Activated T-cell treated with anti-CD3 and anti-CD28 coated beads for 24 hours (primary cell): Measurements from ENCODE around the gene SMC1A.
"Not testable (repeated sequence)": the region's sequence is repeated elsewhere in the genome, so short reads cannot be mapped to it uniquely, and the experiment has no call there.

ENCODE experiments used
- DNase-seq: peaks from one replicate; pipeline ENCODE4 v3.0.0-alpha.2; 2020; ENCODE audit warnings: low read depth

The SMC1A gene

GRCh38 chrX:53421772-53422085, 725 bp downstream of the SMC1A start:
- DNase-seq, result no peak

- no peak for DNase-seq
Measured at GRCh38 chrX:53421125-53421524, 1.3 kb downstream of the SMC1A start.

DNA sequence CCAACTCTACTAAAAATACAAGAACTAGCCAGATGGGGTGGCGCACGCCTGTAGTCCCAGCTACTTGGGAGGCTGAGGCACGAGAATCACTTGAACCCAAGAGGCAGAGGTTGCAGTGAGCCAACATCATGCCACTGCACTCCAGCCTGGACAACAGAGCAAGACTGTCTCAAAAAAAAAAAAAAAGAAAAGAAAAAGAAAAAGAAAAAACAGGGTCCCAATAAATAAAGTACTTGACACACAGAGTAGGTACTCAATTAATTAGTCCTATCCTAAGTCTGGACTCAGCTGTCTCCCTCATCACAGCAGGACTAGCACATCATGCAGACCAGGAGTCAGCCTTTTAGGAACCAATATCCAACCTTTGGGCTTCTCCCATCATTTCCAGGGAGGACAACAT, 2.1 kb downstream of the SMC1A start:
- DNase-seq, result not testable (repeated sequence)

DNA sequence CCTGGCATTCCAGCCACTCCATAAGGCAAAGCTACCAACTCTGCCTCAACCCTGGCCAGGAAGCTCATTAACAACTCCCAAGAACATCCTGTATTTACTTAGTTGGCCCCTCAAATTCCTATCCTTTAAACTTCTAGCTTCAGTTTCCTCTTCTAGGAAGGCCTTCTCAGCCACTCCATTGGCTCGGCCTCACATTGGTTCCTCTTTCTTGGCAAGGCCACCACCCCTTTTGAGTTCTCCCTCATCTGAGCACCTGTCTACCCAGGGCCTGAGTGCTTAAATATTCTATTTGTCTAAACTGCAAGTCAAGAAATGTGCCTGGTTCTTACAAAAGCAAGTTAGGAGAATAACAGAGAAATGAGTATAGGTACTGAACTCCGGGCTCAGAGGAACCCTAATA, 10.0 kb downstream of the SMC1A start:
- no peak for DNase-seq

- no peak for DNase-seq
Measured at GRCh38 chrX:53403535-53403934, 18.9 kb downstream of the SMC1A start.

DNA sequence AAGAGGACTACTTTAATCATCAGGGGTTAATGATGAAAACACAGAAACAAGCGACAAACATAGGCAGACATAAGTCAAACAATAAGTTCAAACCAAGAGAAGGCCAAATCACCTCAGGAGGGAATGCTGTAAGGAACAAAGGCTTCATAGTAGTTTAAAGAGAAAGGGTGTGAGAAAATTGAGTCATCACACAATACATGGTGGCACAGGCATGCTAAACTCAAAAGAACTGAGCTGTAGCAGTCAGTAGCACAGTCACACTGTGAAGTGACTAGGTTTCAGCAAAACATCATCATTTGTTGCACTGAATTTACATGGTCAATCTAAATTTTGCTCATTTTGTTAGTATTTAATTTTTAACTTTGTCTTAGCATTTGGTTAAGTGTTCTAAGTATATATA, 24.2 kb downstream of the SMC1A start:
- no peak for DNase-seq

GRCh38 chrX:53395605-53396298, 26.7 kb downstream of the SMC1A start:
- DNase-seq, result no peak

- no peak for DNase-seq
Measured at GRCh38 chrX:53383376-53384076, 38.9 kb downstream of the SMC1A start.

DNA sequence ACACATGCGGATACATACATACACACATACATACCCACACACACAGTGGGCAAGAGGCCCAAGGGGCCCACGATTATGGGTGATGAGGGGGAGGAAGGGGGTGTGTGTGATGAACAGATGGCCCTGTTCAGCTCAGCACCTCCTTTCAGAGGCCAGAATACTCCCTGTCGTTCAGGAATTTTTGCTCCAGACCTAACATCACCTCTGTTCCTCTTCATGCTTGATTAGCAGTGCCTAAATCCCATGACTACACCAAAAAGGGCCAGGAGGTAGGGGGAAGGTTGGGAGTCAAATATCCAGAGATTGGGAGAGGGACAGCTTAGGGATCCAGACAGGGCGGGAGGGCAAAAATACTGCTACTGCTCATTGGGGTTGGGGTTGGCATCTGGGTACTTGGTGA, 42.7 kb downstream of the SMC1A start:
- DNase-seq, result no peak

DNA sequence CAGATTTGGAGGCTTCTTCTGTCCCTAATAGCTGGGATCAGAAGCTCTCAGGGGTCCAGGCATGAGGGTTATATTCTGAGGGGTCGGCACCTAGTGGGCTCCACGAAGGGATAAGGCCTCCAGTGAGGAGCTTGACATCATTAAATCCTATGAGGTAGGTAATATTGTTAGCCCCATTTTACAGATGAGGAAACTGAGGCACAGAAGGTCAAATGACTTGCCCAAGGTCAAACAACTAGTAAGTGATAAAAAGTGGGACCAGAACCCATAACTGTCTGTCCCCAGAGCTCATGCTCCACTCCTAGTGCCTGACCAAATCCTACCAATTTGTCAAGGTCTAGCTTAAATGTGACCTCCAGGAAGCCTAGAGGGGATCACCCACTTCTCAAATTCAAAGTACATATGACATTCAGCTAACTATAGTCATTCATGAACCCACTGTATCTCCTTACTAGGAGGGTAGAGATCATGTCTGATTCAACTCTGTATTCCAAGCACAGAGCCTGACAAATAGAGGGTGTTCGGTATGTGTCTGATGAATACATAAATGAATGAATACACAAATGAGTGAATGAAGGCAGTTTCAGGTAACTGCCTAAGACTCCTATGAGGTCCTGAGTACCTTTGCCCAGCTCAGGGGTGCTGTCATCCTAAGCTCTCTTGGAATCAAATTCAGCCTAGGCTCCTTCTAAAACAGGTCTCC, 43.3 kb downstream of the SMC1A start:
- no peak for DNase-seq

DNA sequence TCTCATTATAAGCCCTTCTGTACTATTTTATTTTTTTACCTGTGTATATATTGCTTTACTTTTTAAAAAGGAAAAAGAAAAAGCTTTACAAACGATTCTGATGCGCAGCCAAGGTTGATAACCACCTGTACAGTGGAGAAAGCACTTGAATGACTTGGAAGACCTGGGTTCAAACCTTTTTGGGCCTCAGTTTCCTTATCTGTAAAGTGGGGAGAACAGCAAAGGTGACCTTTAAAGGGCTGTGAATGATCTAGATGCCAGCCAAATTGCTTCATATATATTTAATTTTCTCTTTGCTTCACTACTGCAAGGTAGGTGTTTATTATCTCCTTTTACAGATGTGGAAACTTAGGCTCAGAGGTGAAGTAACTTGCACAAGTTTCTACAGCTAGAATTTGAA, 45.0 kb downstream of the SMC1A start:
- no peak for DNase-seq

GRCh38 chrX:53376888-53377287, 45.6 kb downstream of the SMC1A start:
- DNase-seq, result no peak

GRCh38 chrX:53374923-53375322, 47.5 kb downstream of the SMC1A start:
- no peak for DNase-seq

- DNase-seq, result no peak
Measured at GRCh38 chrX:53374222-53374820, 48.1 kb downstream of the SMC1A start.

DNA sequence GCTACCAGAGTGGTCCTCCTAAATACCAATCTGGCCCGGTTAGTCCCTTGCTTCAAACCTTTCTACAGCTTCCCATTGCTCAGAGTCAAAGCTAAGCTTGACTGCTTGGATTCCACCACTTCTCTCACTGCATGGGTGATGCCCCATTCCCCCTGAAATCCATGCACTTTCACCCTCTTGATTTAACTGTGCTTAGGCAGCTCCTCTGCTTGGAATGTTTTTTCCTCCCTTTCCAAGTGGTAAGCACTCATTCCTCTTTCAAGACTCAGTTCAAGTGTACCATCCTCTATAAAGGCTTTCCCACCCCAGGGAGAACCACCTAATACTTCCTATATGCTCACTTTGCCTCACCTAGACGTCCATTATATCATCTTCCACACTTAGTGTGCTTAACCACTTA, 49.1 kb downstream of the SMC1A start:
- no peak for DNase-seq

- not testable (repeated sequence) for DNase-seq
Measured at GRCh38 chrX:53366454-53366853, 56.0 kb downstream of the SMC1A start.

DNA sequence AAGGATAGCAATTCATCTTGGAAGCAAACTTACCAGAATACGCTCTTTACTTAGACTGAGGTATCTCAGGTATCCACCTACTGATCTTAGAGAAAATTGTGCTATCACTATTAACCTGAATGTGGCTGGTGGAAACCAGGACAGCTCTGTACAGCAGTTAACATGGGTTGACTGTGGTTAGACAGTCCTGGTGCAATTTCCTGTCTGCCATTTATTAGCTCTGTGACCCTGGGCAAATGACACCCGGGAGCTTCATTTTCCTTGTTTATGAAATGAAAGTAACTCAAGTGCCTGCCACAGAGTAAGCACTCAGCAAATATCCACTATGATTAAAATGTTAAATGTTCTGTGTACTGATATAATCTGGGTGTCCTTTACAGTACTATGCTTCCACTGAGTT, 60.0 kb downstream of the SMC1A start:
- no peak for DNase-seq

- no peak for DNase-seq
Measured at GRCh38 chrX:53357799-53358530, 64.5 kb downstream of the SMC1A start.

- no peak for DNase-seq
Measured at GRCh38 chrX:53356186-53356585, 66.3 kb downstream of the SMC1A start.

GRCh38 chrX:53354669-53355068, 67.8 kb downstream of the SMC1A start:
- DNase-seq, result no peak

GRCh38 chrX:53347948-53348347, 74.5 kb downstream of the SMC1A start:
- no peak for DNase-seq
